HG03575 (cell line): ENCODE measurements around the gene AGTRAP.

Experiments used
- ATAC-seq: cut with Tn5 transposase; IDR thresholded peaks from one replicate; pipeline ENCODE4 v1.9.1; 2021; ENCODE audit not compliant: unreplicated experiment, insufficient number of reproducible peaks, low FRiP score; ENCODE audit errors: extremely low read depth

Gene AGTRAP

GRCh38 chr1:11790101-11790879 is 54.4 kb downstream of the AGTRAP start:
- ATAC-seq, result no peak

DNA sequence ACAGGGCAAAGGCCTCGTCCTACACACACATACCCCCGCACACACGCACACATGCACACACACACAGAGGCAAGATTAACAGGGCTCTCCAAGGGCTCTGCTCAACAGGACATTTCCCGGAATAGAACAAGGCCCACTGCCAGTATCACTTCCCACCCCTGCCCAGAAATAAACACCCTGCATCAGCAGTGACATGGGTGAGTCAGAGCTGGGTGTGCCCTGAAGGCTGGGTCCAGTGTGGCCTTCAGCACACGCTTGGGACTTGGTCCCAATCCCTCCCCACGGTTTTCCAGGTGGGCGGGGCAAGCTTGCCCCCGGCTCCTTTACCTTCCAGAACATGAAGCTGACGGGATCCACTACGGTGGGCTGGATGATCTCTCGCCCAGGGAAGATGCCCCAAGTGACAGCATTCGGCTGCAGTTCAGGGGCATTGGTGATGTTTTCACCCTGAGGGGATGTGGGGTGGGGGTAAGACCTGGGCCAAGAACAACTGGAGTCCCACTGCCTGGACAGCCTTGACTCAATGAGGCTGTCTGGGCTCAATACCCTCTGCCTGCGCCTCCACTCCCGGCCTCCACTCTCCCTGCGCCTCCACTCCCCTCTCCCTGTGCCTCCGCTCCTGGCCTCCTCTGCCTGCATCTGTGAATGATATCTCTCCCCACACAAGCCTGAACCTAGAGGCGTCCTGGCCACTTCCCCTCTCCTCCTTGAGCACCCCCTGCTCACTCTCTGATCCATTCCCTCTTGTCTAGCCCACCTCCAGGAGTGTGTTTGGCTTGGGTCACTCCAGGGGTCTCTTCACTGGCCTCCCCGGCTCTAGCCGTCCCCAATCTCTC is 55.2 kb downstream of the AGTRAP start:
- ATAC-seq, result no peak

GRCh38 chr1:11792106-11792505 is 56.2 kb downstream of the AGTRAP start:
- no peak for ATAC-seq

DNA sequence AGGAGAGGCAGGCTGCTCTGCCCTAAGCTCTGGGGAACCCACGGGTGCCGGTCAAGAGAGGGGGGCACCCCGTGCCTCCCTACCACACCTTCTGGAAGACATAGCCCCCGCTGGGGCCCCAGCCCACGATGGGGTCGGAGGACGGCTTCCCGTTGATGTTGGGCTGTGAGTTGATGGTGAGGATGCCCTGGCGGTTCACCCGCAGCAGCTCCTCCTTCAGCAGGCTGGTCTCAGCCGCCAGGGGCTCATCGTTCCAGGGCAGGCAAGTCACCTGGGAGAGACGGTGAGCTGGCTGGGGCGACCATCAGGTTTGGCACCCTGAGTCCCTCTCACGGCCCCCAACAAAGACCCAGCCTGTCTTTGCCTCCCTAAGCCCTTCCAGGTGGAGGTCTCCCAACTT is 57.9 kb downstream of the AGTRAP start:
- no peak for ATAC-seq

DNA sequence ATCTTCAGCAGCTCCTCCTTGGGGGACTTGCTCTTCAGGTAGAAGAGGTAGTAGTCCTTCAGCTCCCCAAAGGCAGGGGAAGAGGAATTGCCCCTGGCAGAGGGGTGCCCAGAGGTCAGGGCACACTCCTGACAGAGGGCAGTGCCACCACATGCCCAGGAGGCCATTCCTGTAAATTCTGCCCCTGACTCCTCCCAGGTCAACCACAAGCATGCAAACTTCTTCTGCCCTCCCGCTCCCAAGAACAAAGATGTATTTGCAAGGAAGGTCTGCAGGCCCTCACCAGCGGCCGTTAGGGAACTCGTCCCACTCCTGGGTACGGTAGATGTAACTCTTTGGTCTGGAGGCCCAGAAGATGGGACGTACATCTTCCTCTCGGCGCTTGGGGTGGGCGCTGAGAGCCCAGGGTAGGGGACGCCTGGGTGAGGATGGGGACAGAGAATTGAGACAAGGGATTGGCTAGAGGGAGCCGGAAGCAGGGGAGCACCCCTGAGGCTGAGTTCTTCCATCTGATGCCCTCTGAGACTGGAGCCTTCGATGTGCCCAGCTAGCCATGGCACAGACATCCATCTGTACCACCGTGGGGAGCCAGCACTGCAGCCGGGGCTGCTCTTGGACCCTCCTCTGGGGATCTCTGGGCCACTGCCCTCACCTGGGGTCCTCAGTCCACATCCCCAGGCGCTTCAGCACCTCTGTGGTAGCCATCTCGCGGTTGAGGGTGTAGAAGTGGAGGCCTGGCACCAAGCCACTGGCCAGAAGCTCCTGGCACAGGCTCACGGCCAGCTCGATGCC is 58.7 kb downstream of the AGTRAP start:
- no peak for ATAC-seq

- no peak for ATAC-seq
Observed at GRCh38 chr1:11795238-11795890, 59.4 kb downstream of the AGTRAP start.

GRCh38 chr1:11796036-11796828 is 60.3 kb downstream of the AGTRAP start:
- ATAC-seq, result no peak

DNA sequence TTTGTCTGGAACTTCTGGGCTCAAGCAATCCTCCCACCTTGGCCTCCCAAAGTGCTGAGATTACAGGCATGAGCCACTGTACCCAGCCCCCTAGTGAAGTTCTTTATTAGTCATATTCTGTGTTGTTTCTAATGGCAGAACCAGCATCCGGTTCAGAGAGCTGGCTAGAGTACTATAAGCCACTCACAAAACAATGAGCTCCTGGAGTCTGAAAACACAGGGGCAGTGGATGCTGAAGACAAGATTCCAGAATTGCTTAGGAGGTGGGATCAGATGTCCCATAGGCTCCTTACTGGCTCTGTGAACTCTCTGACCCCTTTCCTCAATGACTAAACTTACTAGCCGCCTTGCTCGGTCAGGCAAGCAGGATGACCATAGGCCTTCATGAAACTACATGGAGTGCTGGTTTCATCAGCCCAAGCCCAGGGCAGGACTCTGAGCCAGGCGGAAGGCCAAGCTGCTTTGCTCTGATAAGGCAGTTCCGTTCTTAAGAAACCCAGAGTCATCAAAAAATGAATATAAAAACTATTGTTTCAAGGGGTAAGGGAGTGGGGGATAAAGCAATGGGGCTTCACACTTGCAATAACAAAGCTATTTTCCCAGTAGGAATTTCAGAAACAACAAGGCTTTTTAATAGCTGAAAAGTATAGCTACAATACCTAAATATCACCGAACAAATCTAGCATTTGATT is 61.7 kb downstream of the AGTRAP start:
- ATAC-seq, result no peak

DNA sequence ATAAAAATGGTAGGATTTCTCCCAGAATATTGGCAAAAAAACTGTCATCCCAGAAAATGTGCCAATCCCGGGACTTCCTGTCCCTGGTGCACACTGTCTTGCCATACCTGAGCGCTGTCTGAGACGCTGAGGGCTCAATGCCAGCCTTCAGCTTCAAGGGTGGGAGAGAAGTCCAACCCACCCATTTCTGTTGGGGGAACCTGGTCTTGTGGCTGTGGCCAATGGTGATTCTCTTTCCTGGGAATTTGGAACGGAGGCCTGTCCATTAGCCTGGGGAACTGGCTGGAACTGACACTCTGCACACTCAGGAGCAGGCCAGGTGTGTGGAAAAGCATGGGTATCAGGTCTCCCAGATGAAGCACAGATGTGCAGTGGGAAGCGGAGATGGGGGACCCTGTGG is 63.2 kb downstream of the AGTRAP start:
- no peak for ATAC-seq

GRCh38 chr1:11799896-11800295 is 64.0 kb downstream of the AGTRAP start:
- no peak for ATAC-seq

DNA sequence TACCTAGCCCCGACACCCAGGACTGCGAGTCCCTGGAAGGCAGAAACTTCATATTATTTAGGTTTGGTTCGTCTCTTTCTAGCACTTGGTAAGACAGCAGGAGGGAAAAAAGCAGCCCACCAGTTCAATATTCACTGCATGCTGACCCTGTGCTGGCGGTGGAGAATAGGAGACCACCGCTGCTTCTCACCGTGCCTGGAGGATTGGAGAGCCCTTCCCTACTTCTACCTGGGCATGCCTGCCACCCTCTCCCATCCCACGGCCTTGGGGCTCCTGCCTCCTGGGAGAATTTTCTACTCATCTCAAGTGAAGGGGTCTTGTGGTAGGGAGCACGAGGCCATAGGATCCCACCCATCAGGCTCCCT is 64.4 kb downstream of the AGTRAP start:
- no peak for ATAC-seq
